NCI-H748 treated with DMSO at 0.1 percent for 48 hours (cell line): ENCODE data around the gene FLT3LG.
"Not testable (repeated sequence)": the region's sequence is repeated elsewhere in the genome, so short reads cannot be mapped to it uniquely, and the experiment has no call there.

ENCODE experiments used
- DNase-seq: peaks from one replicate; lab custom pipeline; 2025; lab: John Stamatoyannopoulos, UW

The FLT3LG gene

DNA sequence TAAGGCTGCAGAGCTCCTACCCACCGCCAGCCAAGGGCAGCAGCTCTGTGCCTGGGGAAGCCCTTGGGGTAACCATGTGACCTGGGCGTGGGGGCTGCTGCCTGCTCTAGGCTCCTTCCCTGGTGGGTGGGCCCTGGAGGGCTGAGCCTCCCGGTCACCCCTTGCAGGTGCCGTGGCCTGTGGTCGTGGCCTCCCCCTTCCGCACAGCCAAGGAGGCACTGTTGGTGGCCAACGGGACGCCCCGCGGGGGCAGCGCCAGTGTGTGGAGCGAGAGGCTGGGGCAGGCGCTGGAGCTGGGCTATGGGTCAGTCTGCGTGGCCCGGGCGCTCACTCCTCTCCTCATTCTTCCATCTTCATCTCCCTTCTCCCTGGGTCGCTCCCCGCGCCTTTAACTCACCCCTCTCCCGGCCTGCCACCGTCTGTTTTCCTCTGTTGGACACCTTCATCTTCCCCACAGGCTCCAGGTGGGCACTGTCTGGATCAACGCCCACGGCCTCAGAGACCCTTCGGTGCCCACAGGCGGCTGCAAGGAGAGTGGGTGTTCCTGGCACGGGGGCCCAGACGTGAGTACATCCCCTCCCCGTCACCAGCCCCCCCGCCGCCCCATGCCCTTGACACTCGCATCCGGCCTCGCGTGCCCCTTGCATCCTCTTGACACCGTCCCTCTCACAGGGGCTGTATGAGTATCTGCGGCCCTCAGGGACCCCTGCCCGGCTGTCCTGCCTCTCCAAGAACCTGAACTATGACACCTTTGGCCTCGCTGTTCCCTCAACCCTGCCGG, 9.9 kb upstream of the FLT3LG start:
- DNase-seq, result no peak

DNA sequence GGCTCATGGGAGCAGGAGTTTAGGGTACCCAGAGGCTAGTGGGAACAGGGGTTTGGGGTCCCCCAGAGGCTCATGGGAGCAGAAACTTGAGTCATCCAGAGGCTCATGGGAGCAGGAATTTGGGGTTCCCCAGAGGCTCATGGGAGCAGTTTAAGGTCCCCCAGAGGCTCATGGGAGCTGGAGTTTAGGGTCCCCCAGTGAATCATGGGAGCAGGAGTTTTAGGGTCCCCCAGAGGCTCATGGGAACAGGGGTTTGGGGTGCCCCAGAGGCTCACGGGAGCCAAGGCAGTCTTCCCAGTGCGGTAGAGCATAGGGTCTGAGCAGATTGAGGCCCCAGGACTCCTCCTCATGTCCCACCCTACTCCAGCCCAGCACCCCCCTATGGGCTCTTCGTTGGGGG, 8.6 kb upstream of the FLT3LG start:
- DNase-seq, result no peak

DNA sequence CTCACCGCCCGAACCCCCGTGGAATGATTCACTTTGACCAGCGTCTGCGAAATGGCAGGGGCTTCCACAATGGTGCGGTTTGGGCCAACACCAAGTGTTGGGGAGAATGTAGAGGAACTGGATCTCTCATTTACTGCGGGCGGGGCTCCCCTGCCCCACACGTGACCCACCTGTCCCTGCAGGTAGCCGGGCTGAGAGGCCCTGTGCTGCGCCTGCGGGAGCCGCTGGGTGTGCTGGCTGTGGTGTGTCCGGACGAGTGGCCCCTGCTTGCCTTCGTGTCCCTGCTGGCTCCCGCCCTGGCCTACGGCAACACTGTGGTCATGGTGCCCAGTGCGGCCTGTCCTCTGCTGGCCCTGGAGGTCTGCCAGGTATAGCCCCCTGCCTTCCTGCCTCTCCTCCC, 5.8 kb upstream of the FLT3LG start:
- no peak for DNase-seq

DNA sequence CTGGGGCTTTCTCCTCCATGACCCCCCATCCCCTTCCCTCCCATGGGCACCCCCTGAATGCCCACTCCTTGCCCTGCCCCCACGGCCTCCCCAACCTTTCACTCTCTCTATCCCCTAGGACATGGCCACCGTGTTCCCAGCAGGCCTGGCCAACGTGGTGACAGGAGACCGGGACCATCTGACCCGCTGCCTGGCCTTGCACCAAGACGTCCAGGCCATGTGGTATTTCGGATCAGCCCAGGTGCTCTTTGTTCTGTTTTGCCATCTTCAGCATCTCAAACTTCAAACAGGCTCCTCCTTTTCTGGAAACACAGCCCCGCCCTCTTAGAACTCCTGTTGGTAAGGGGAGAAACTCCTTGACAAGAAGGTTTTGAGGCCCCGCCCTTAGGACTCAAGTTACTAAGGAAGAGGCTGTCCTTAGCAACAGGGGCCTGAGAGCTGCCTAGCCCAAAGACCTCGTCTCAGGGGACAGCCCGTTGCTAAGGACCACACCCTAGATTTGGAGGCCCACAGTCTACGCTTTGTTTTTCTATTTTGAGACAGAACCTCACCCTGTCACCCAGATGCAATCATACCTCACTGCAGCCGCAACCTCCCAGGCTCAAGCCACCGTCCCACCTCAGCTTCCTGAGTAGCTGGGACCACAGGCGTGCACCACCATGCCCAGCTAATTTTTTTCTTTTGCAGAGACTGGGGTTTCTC, 5.1 kb upstream of the FLT3LG start:
- no peak for DNase-seq

DNA sequence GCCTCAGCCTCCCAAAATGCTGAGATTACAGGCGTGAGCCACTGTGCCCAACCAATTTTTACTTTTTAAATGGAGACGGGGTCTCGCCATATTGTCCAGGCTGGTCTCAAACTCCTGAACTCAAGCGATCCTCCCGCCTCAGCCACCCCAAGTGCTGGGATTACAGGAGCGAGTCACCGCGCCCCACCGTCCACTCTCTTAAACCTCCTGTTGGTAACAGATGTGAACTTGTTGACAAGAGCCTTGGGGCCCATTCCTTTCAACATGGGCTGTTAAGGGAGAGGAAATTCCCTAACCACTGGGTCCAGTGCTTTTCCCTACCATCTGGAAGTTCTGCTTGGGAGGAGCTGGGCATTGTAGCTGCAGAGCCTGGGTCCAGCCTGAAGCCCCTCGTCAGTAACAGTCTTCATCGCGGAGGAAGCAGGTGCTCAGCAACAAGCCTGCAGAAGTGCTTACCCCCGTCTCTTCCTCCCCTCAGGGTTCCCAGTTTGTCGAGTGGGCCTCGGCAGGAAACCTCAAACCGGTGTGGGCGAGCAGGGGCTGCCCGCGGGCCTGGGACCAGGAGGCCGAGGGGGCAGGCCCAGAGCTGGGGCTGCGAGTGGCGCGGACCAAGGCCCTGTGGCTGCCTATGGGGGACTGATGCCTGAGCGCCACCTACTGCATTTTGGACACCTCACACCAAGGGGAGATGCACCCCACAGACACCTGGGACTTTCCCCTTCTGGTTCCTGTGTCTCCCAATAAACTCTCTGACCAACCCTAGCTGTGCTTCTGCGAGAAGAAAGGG, 4.0 kb upstream of the FLT3LG start:
- no peak for DNase-seq

DNA sequence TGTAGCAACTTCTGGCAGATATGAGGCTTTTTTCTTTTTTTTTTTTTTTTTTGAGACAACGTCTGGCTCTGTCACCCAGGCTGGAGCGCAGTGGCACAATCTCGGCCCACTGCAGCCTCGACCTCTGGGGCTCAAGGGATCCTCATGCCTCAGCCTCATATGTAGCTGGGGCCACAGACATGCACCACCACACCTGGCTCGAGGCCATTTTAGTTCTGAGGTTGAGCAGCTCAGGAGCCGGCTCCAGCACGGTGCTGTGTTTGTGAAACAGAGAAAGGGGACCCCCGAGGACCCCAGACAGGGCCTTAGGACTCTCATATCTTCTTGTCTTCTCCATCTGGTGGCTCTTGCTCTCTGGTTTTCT, 3.4 kb upstream of the FLT3LG start:
- DNase-seq, result no peak

DNA sequence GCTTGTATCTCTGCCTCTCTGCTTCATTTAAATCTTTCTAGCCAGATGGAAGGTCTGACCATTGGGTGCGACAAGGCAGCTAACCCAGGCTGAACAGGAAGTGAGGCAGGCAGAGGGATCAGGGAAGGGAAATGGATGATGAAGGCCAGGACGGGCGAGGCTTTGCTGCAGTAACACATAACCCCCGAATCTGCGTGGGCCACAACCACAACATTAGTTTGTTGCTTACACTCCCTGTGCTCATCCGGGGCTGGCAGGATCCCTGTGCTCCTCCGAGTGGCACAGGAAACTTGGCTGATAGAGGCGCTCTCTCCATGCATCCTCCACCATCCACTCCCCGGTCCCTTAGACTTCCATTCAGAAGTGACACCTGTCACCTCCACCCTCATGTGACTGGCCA, 1.1 kb upstream of the FLT3LG start:
- no peak for DNase-seq

DNA sequence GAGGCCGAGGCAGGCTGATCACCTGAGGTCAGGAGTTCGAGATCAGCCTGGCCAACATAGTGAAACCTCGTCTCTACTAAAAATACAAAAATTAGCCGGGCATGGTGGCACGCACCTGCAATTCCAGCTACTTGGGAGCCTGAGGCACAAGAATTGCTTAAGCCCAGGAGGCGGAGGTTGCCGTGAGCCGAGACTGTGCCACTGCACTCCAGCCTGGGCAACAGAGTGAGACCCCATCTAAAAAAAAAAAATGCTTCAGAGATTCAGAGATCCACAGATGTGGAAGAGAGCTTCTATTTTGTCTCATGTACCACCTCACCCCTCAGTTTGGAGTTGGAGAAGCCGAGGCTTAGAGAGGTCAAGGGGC, 531 bp upstream of the FLT3LG start:
- DNase-seq, result not testable (repeated sequence)

DNA sequence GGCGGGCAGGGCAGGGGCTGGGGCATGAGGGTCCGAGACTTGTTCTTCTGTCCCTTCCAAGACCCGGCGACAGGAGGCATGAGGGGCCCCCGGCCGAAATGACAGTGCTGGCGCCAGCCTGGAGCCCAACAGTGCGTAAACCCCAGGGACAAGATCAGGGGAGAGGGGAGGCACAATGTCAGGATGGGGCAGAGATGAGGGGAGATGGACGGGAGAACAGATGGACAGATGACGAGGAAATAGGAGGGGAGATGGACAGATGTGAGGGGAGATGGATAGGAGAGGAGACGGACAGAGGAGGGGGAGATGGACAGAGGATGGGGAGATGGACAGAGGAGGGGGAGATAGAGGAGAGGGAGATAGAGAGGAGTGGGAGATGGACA, 518 bp downstream of the FLT3LG start:
- no peak for DNase-seq

DNA sequence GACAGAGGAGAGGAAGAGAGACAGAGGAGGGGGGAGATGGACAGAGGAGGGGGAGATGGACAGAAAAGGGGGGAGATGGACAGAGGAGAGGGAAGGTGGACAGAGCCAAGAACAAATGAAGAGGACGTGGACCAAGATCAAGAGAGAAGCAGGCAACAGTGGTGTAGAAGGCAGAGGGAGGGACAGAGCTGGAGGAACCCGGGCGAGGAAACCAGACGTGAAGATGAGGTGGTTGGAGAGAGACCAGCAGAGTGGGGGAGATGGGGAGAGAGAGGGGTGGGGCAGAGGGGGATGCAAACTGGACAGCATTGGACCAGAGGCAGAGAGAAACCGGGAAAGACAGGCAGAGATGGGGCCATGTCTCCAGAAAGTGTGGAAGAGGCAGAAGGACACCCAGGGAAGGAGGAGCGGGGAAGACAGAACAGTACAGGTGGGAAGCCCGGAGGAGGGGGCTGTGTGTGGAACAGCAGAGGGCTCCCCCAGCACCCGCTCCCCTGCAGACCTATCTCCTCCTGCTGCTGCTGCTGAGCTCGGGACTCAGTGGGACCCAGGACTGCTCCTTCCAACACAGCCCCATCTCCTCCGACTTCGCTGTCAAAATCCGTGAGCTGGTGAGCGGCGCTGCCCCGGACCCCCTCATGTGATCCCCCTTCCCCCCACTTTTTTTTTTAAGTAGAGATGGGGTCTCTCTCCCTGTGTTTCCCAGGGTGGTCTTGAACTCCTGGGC, 1.3 kb downstream of the FLT3LG start:
- no peak for DNase-seq

DNA sequence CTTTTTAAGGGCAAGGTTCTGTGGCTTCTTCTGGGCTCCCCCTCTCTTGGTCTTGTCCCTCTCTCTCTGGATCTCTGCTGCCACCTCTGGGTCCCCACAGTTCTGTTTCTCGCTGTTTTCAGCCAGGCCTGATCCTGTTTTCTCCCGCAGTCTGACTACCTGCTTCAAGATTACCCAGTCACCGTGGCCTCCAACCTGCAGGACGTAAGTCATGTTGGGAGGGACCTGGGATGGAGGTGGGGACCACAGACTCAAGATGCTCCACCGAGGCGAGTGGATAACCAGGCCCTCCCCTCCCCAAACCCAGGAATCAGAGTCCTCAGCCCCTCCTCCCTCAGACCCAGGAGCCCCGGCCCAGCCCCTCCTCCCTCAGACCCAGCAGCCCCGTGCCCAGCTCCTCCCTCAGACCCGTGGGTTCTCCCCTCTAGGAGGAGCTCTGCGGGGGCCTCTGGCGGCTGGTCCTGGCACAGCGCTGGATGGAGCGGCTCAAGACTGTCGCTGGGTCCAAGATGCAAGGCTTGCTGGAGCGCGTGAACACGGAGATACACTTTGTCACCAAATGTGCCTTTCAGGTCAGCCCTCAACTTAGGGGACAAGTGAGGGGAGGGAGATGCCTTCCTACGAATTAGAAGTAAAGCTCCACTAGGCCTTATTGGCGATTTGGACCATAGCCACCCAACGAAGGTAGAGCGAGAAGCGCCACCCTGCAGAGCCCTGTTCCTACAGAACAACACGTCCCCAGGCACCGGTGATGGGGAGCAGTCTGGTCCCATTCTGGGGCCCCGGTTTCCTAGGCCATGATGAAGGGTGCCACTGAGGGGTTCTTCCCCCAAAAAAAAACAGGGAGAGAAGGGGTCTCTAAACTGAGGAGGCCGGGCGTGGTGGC, 2.2 kb downstream of the FLT3LG start:
- no peak for DNase-seq

DNA sequence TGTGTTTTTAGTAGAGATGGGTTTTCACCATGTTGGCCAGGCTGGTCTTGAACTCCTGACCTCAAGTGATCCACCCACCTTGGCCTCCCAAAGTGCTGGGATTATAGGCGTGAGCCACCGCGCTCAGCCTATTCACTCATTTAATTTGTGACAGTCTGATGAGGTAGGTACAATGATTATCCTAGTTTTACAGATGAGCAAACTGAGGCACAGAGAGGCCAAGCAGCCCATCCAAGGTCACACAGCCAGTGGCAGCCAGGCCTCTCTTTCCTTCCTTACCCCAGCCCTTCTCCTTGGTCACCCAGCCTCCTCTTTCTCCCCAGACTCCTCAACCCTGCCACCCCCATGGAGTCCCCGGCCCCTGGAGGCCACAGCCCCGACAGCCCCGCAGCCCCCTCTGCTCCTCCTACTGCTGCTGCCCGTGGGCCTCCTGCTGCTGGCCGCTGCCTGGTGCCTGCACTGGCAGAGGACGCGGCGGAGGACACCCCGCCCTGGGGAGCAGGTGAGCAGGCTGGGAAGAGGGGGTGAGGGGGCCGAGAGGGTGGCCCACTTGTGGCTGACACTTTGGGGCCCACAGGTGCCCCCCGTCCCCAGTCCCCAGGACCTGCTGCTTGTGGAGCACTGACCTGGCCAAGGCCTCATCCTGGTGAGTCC, 6.1 kb downstream of the FLT3LG start:
- no peak for DNase-seq

DNA sequence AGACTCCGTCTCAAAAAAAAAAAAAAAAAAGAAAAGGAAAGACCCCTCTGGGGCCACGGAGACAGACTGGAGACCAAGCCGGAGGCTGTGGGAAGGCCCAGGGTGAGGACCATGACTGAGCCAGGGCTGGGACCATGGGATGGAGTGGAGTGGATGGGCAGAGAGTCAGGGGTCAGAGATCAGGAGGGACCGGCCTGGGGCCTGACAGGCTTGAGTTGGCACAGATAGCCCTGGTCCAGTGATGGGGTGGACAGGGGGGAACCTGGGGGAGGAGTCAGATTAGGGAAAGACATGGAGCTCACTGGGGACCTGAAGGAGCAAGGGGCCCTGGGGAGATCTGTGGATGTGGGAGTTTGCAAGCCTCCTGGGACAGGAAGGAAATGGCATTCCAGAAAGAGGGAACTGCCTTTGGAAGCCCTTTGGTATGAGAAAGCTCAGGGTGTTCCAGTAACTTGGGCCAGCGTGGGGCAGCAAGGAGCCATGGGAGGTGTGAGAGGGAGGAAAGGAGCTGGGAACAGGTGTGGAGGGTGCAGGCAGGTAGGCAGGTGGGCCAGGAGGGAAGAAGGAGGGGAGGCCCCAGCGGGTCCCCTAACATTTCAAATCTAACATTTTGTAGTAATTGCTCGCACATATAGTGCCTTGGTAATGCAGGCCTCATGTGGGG, 7.1 kb downstream of the FLT3LG start:
- DNase-seq, result no peak

DNA sequence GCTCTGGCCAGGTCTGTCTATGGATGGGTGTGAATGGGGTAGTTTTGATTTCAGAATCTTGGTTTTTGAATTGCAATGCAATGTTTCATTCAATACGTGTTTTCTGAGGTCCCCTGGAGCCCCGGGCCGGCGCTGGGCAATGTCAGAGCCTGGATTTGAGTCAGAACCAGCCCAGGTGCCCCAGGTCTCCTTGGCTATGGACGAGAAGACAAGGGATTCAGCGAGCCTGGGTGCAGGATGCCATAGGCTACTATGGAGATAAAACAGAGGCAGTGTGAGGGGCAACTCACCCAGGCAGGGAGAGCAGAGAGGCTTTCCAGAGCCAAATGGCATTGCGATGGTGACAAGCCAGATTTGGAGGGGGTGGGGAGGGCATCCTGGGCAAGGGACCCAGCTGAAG, 12.2 kb downstream of the FLT3LG start:
- no peak for DNase-seq

DNA sequence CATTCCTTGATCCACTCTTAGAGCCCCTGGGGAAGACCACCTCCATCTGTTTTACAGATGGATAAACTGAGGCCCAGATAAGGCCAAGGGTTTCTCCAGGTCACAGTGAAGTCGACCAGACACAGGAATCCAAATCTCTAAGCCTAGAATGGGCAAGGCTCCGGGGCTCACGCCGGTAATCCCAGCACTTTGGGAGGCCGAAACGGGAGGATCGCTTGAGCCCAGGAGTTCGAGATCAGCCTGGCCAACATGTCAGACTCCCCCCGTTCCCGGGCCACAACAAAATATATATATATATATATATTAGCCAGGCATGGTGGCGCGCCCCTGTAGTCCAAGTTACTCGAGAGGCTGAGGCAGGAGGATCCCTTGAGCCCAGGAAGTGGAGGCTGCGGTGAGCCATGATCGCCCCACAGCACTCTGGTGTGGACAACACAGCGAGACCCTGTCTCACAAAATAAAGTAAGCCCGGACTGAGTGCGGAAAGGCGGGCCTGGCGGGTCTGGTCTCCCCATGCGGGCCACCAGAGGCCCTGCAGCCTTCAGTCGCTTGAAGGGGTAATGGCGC, 12.8 kb downstream of the FLT3LG start:
- DNase-seq, result no peak

DNA sequence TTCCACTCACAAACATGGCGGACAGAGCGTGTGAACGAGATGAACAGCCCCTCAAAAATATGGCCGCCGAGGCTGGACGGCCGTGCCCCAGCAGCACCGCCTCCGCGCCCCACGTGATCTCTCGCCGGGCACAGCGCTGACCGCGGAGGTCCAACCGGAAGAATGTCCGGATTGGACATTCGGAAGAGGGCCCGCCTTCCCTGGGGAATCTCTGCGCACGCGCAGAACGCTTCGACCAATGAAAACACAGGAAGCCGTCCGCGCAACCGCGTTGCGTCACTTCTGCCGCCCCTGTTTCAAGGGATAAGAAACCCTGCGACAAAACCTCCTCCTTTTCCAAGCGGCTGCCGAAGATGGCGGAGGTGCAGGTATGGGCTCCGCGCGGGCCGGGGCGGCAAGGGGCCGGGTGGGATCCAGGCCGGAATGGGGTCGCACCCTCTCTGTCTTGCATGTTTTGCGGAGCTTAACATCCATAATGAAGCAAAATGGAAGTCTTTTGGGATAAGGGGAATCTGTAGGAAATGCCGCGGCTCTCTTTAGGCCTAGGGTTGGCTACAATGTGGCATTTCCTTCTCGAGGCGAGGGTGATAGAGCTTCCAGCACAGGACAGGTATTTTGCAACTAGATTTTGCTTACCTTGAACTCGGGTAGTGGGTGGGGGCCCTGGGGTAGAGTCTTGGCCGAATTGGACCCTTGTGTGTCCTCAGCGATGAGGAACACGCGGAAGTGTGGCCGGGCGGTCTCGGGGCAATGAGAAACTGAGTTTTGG, 13.4 kb downstream of the FLT3LG start, which contains the start of gene RPL13A:
TSS of gene RPL13A (plus strand) at position 332 of the 769 bp plus-strand sequence. CDS start at position 354, 22 bp downstream.
- peak; percentile 99 for DNase-seq

DNA sequence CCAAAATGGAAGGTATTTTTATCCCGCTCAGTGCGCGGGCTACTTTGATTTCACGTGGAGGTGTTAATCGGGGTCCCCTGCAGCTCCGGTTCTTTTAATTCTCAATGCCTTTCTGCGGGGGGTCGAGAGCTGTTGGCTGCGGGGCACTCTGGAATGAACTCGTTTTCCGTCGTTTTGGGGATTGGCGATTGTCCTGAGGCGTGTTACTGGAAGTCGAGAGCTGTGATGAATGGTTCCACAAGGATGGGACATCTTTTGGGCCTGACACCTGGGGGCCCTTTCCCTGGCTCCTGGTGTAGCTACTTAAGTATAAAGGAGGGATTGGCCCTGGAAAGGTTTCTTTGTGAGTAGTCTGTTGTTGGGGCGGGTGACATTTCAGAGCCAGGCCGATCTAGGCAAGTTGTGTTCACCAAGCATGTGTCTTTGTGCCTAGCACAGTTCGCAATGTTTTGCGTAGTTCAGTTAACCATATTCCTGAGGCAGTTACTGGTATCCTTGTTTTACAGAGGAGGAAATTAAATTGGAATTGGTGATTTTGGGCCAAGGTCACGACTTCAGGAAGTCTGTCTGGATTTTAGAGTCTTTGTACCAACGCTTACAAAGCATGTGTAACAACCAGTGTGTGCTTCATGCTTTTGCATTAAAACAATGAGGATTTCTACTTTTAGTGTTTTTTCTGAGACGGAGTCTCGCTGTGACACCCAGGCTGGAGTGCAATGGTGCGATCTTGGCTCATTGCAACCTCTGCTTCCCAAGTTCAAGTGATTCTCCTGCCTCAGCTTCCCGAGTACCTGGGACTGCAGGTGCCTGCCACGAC, 14.2 kb downstream of the FLT3LG start:
- no peak for DNase-seq

DNA sequence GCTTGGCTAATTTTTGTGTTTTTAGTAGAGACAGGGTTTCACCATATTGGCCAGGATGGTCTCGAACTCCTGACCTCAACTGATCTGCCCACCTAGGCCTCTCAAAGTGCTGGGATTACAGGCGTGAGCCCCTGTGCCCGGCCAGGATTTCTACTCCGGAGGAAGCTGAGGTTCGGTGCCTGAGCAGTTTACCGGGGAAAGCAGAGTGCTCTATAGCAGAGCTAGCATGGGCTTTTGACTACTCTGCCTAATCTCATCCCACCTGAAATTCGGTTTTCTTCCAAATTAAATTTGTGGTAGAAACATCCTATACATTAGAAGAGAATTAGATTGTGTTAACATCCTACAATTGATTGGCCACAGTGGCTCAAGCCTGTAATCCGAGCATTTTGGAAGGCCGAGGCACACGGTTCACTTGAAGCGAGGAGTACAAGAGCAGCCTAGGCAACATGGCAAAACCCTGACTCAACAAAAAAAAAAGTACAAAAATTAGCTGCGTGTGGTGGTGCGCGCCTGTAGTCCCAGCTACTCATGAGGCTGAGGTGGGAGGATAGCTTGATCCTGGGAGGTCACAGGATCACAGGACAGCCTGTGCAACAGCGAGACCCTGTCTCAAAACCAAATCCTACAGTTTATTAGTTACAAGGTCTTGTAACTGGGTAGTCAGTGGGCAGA, 15.0 kb downstream of the FLT3LG start:
- DNase-seq, result no peak
